Stimulated activated naive CD8-positive, alpha-beta T cell treated with anti-CD3 and anti-CD28 coated beads, Interleukin-15, Interleukin-2, amounts not matched to agents 100 U/mL and 50 U/mL, for 24 hours (primary cell): ENCODE results near the gene BCLAF1.
A peak's percentile ranks its signal among the peaks of the same experiment; 100 is the strongest.
"Not testable (repeated sequence)": the region's sequence is repeated elsewhere in the genome, so short reads cannot be mapped to it uniquely, and the experiment has no call there.

Source experiments
- ATAC-seq: fragments of 150-1000 bp; cut with Tn5 transposase; one replicate; pipeline ENCODE4 v1.10.0; 2021
- DNase-seq: peaks from one replicate; pipeline ENCODE4 v3.0.0; 2021

The BCLAF1 gene

GRCh38 chr6:136309729-136310311 is 20.2 kb upstream of the BCLAF1 start:
- ATAC-seq (no peak), DNase-seq (no peak)

- ATAC-seq = no peak
- DNase-seq = no peak
These were observed 19.5 kb upstream of the BCLAF1 start for GRCh38 chr6:136309171-136309570.

- DNase-seq, ATAC-seq: not testable (repeated sequence)
These were observed 18.8 kb upstream of the BCLAF1 start for GRCh38 chr6:136308469-136308868.

- DNase-seq (no peak), ATAC-seq (no peak)
These were observed 17.7 kb upstream of the BCLAF1 start for GRCh38 chr6:136307351-136307750.

- ATAC-seq (no peak), DNase-seq (no peak)
These were observed 16.8 kb upstream of the BCLAF1 start for GRCh38 chr6:136306466-136306865.

- DNase-seq (no peak), ATAC-seq (no peak)
These were observed 14.8 kb upstream of the BCLAF1 start for GRCh38 chr6:136304410-136304809.

- DNase-seq (no peak), ATAC-seq (no peak)
These were observed 13.9 kb upstream of the BCLAF1 start for GRCh38 chr6:136303516-136303915.

- DNase-seq = no peak
- ATAC-seq = no peak
These were observed 5.0 kb upstream of the BCLAF1 start for GRCh38 chr6:136294621-136295020.

- ATAC-seq = peak; percentile 35
- peak; percentile 72 for DNase-seq
These were observed 864 bp upstream of the BCLAF1 start for GRCh38 chr6:136290410-136291010.

GRCh38 chr6:136289327-136289578 is 393 bp downstream of the BCLAF1 start:
- peak; percentile 94 for DNase-seq
- ATAC-seq = peak; percentile 52

- peak; percentile 66 for ATAC-seq
- DNase-seq = peak; percentile 76
These were observed 900 bp downstream of the BCLAF1 start for GRCh38 chr6:136288566-136289326.

GRCh38 chr6:136284909-136285308 is 4.7 kb downstream of the BCLAF1 start:
- ATAC-seq (no peak), DNase-seq (no peak)

GRCh38 chr6:136282906-136283305 is 6.7 kb downstream of the BCLAF1 start:
- DNase-seq (no peak), ATAC-seq (no peak)

- ATAC-seq (no peak), DNase-seq (no peak)
These were observed 9.5 kb downstream of the BCLAF1 start for GRCh38 chr6:136280032-136280609.

- no peak for DNase-seq
- no peak for ATAC-seq
These were observed 15.6 kb downstream of the BCLAF1 start for GRCh38 chr6:136274062-136274461.

GRCh38 chr6:136265101-136265500 is 24.5 kb downstream of the BCLAF1 start:
- ATAC-seq (no peak), DNase-seq (no peak)

- DNase-seq = no peak
These were observed 26.7 kb downstream of the BCLAF1 start for GRCh38 chr6:136262940-136263339.

GRCh38 chr6:136254851-136255466 is 34.7 kb downstream of the BCLAF1 start:
- ATAC-seq = no peak
- DNase-seq = no peak

More at GRCh38 chr6:136262940-136263339, 26.7 kb downstream of the BCLAF1 start:
- no peak for ATAC-seq

GRCh38 chr6:136253734-136254133 is 35.9 kb downstream of the BCLAF1 start:
- DNase-seq (no peak), ATAC-seq (no peak)

GRCh38 chr6:136252441-136252840 is 37.2 kb downstream of the BCLAF1 start:
- ATAC-seq (no peak), DNase-seq (no peak)

GRCh38 chr6:136251394-136251793 is 38.3 kb downstream of the BCLAF1 start:
- no peak for DNase-seq
- no peak for ATAC-seq

GRCh38 chr6:136250686-136251008 is 39.0 kb downstream of the BCLAF1 start:
- no peak for ATAC-seq
- no peak for DNase-seq
